ENCODE measurements around the gene CALML5. TPM values are rescaled to one million over a fixed set of nuclear protein-coding genes. Genes with fewer than 3 reads are reported as not detected.

CALML5 gene
- total and polyA plus RNA-seq, 9 of the 15 experiments (the other 6 are each of a cell fraction or from before 2014, with no cell fraction given): not detected

DNA sequence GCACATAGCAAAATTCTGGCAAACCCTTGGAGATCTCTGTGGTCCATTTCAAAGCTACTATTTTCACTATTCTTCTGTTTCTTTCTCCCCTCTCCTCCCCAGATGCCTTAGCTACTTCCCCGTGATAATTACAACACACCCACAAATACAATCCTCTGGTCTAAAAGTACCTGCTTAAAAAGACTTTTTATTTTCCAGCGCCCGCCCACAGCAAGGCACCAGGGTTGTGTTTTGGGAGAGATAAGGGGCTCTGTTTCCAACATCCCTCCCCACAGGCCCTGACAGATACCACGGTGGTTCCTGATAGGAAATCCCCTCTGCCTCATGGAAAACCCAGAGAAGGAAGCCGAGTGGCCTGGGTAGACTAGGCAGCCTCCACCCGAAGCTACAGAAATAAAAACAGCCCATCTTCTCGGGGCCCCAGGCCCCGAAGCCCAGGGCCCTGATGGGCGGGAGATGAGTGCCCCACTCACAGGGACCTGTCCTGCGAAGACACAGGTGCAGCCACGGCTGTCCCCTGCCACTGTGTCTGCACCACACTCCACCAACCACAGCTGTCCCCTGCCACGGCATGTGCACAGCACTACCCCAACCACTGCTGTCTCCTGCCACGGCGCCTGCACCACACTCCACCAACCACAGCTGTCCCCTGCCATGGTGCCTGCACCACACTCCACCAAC, 19.7 kb downstream of the CALML5 start (continued):
- TF ChIP-seq, protein P1, sequence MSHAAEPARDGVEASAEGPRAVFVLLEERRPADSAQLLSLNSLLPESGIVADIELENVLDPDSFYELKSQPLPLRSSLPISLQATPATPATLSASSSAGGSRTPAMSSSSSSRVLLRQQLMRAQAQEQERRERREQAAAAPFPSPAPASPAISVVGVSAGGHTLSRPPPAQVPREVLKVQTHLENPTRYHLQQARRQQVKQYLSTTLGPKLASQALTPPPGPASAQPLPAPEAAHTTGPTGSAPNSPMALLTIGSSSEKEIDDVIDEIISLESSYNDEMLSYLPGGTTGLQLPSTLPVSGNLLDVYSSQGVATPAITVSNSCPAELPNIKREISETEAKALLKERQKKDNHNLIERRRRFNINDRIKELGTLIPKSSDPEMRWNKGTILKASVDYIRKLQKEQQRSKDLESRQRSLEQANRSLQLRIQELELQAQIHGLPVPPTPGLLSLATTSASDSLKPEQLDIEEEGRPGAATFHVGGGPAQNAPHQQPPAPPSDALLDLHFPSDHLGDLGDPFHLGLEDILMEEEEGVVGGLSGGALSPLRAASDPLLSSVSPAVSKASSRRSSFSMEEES (CRISPR knock-in tag; IDR thresholded peaks at IDR 0.05): no peak
- TF ChIP-seq, protein P2, sequence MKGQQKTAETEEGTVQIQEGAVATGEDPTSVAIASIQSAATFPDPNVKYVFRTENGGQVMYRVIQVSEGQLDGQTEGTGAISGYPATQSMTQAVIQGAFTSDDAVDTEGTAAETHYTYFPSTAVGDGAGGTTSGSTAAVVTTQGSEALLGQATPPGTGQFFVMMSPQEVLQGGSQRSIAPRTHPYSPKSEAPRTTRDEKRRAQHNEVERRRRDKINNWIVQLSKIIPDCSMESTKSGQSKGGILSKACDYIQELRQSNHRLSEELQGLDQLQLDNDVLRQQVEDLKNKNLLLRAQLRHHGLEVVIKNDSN (CRISPR knock-in tag; IDR thresholded peaks at IDR 0.05): no peak
- TF ChIP-seq PHB (CRISPR knock-in tag; IDR thresholded peaks at IDR 0.05) (no peak), NCOA1 (IDR thresholded peaks at IDR 0.05; ENCODE audit: low read depth) (peak; percentile 63; the same call in 1 of the 2 replicates), SUPT5H (IDR thresholded peaks at IDR 0.05) (peak; percentile 71), CBFB (CRISPR knock-in tag; IDR thresholded peaks at IDR 0.05) (peak; percentile 69; the same call in 1 of the 2 replicates), POLR3G (IDR thresholded peaks at IDR 0.05; ENCODE audit: extremely low read depth, insufficient read length, insufficient replicate concordance) (no peak), TOE1 (IDR thresholded peaks at IDR 0.05; ENCODE audit: borderline replicate concordance) (no peak), TOE1 (CRISPR knock-in tag; IDR thresholded peaks at IDR 0.05; ENCODE audit: borderline replicate concordance, low read depth) (no peak), MTF1 (CRISPR knock-in tag; IDR thresholded peaks at IDR 0.05; ENCODE audit: borderline replicate concordance) (0 out of 2 replicates have a peak, but pooled peaks have one; percentile 12), WHSC1 (IDR thresholded peaks at IDR 0.05; ENCODE audit: low read length) (no peak), PCBP2 (IDR thresholded peaks at IDR 0.05; ENCODE audit: low read depth, low read length, poor library complexity, severe bottlenecking) (no peak), NR3C1 (CRISPR knock-in tag; IDR thresholded peaks at IDR 0.05) (no peak), SMAD2 (IDR thresholded peaks at IDR 0.05; ENCODE audit: low read depth, low read length) (no peak), RBM14 (IDR thresholded peaks at IDR 0.05; ENCODE audit: borderline replicate concordance, insufficient read depth, low read depth, low read length) (no peak), ZNF830 (CRISPR knock-in tag; IDR thresholded peaks at IDR 0.05) (no peak)
- TF ChIP-seq, protein P3, sequence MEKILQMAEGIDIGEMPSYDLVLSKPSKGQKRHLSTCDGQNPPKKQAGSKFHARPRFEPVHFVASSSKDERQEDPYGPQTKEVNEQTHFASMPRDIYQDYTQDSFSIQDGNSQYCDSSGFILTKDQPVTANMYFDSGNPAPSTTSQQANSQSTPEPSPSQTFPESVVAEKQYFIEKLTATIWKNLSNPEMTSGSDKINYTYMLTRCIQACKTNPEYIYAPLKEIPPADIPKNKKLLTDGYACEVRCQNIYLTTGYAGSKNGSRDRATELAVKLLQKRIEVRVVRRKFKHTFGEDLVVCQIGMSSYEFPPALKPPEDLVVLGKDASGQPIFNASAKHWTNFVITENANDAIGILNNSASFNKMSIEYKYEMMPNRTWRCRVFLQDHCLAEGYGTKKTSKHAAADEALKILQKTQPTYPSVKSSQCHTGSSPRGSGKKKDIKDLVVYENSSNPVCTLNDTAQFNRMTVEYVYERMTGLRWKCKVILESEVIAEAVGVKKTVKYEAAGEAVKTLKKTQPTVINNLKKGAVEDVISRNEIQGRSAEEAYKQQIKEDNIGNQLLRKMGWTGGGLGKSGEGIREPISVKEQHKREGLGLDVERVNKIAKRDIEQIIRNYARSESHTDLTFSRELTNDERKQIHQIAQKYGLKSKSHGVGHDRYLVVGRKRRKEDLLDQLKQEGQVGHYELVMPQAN (IDR thresholded peaks at IDR 0.05; ENCODE audit: borderline replicate concordance): no peak
- TF ChIP-seq, protein P4, sequence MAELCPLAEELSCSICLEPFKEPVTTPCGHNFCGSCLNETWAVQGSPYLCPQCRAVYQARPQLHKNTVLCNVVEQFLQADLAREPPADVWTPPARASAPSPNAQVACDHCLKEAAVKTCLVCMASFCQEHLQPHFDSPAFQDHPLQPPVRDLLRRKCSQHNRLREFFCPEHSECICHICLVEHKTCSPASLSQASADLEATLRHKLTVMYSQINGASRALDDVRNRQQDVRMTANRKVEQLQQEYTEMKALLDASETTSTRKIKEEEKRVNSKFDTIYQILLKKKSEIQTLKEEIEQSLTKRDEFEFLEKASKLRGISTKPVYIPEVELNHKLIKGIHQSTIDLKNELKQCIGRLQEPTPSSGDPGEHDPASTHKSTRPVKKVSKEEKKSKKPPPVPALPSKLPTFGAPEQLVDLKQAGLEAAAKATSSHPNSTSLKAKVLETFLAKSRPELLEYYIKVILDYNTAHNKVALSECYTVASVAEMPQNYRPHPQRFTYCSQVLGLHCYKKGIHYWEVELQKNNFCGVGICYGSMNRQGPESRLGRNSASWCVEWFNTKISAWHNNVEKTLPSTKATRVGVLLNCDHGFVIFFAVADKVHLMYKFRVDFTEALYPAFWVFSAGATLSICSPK (IDR thresholded peaks at IDR 0.05; ENCODE audit: borderline replicate concordance): no peak
- TF ChIP-seq, protein P5, sequence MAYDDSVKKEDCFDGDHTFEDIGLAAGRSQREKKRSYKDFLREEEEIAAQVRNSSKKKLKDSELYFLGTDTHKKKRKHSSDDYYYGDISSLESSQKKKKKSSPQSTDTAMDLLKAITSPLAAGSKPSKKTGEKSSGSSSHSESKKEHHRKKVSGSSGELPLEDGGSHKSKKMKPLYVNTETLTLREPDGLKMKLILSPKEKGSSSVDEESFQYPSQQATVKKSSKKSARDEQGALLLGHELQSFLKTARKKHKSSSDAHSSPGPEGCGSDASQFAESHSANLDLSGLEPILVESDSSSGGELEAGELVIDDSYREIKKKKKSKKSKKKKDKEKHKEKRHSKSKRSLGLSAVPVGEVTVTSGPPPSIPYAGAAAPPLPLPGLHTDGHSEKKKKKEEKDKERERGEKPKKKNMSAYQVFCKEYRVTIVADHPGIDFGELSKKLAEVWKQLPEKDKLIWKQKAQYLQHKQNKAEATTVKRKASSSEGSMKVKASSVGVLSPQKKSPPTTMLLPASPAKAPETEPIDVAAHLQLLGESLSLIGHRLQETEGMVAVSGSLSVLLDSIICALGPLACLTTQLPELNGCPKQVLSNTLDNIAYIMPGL (CRISPR knock-in tag; IDR thresholded peaks at IDR 0.05): no peak
